HG03064 (cell line): ENCODE measurements around the gene INSYN1.

ENCODE experiments used
- ATAC-seq: cut with Tn5 transposase; IDR thresholded peaks from one replicate; pipeline ENCODE4 v1.9.1; 2021; ENCODE audit warnings: low read depth; ENCODE audit not compliant: unreplicated experiment

INSYN1 gene

GRCh38 chr15:73777741-73778140 lies 24.6 kb upstream of the INSYN1 start:
- no peak for ATAC-seq

- no peak for ATAC-seq
These were observed 20.3 kb upstream of the INSYN1 start for GRCh38 chr15:73773428-73773827.

DNA sequence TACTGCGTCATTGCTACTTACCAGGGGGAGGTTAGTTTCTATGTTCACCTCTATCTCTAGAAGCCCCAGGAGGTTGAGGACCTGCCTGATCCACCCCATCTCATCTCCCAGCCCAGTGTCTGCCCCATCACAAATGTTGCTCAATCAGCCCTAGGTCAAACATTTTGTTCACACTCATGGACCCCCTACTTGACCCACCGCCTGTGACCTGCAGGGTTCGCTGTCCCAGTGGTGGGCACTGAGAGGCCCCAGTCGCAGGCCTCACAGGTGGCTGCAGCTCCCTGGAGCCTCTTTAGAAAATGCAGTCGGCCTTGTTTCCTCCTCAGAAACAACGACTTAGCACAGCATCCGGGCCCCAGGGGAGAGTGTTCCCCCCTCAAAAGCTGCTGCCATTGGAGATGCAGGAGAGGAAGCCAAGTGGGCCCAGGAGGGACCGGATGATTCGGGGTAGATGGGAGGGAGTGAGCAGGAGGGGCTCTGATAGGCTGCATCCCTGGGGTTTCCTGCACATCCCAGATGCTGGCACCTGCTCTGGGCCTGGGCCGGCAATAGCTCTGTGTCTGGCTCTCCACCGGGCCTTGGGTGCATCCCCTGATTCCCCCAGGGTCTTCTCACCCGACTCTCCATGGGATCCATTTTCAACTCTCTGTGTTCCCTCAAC lies 18.4 kb upstream of the INSYN1 start:
- no peak for ATAC-seq

DNA sequence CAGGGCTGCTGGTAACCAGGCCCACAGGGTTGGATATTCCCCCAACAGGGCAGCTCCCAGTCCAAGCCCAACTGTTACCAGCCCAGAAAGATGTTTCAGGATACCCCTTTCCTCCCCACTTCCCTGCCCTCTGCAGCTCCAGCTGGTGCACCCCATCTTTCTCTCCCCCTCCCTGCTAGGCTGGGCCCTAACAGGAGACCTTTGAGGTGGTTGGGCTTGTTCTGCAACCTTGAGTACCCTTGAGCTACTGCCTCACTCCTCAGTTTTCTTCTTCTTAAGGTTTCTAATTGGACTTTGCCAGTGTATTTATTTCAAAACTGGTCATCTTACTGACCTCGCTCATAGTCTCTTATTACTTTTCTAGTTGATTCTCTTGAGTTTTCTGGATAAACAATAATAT lies 16.9 kb upstream of the INSYN1 start:
- ATAC-seq, result no peak

GRCh38 chr15:73767806-73768501 lies 14.8 kb upstream of the INSYN1 start:
- ATAC-seq, result no peak

DNA sequence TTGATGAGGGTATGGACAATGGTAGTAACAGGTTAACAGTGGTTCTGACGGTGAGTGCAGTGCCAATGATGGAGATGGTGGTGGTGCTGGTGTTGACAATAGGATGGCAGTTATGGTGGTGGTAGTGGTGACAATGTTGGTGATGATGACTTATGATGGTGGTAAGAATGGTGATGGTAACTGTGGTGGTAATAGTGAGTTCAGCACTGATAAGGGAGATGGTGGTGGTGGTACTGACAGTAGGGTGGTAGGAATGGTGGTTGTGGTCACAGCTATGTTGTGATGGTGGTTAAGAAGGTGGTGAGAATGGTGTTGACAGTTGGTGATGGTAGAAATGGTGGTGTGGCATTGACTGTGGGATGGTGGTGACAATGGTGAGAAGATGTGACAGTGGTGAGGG lies 13.4 kb upstream of the INSYN1 start:
- no peak for ATAC-seq

DNA sequence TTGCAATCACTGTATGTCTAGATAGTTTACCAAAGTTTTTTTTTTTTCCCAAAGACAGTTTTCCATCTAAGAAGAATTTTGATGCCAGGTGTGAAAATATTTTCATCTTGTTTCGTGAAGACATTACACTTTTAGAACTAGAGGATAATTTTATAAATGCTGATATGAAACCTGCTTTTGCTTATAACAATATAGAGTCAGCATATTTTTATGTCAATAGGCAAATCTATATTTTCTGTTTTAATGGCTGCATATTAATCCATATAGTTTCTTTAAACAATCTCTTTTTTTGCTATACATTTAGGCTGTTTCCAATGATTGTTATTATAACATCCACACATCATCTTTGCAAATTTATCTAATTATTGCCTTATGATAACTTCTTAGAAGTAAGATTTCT lies 12.6 kb upstream of the INSYN1 start:
- no peak for ATAC-seq

DNA sequence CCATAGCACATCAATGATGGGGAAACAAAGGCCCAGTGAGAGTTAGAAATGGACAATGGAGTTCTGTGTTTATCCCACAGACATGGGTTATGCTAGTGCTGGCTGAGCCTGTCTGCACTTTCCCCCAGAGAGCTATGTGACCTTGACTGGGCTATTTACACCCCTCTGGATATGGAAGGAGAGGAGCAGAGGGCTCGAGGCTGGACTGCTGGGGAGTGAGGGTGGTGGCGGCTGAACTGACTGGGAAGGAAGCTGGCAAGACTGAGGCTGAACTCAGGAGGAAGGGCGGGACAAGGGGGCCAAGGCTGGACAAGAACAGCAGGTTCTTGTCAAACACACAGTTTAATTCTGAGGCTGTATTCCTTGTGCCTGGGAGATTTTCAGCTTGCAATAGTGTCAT lies 10.8 kb upstream of the INSYN1 start:
- ATAC-seq, result no peak

GRCh38 chr15:73760330-73761329 lies 7.5 kb upstream of the INSYN1 start:
- ATAC-seq, result no peak

DNA sequence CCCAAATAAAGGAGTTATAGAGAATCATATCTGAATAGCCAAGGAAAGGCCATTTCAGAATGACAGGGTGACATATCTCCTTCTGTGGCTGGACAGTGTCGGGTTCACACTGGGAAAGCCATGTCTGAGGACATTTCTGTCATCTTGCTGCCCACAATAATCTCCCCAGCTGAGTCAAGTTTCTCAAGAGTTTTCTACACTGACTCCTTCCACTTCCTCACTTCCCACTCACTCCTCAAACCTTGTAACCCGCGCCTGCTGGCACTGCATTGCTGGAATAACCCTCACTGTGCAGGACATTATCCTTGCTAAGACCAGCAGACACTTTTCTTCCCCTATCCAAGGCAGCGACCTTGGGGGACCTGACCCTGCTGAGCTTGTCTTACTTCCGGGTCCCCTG lies 5.3 kb upstream of the INSYN1 start:
- no peak for ATAC-seq

DNA sequence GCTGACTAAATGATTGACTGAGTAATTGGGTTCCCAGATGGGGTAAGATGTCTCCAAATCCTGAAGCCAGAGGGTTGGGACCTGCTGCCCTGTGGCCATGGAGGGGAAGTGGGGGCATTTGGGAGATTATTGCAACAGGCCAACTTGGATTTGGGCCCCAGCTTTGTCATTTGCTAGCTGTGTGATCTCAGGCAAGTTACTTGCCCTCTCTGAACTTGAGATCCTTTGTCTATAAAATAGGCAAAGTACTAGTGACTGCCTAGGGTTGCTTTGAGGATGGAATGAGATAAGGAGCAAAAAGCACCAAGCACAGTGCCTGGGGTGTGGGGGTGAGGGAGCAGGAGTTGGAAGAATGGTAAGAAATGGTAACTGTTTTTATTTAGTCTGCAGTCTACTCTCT lies 4.4 kb upstream of the INSYN1 start:
- no peak for ATAC-seq

DNA sequence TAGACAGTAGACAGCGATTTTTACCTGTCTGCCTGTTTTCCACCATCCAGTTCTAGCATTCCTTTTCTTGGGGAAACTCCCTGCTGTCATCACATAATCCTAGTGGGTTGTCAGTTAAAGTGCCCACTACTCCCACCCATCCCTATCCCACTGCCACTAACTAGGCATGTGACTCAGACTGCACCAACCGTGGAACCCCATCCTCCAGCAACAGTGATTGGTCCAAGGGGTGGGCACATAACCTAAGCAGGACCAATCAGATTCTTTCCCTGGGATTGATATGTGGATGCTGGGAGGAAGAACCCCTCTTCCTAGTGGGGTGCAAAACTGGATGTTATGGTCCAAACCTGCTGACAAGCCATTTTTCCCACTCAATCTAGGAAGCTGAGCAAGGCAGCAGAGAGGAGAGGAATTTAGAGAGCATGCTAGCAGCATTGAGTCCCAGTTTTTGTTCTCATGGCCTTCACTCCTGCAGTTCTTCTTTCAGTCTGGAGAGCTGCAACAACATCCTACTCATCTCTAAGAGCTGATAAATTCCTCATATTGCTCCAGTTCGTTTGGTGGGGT lies 3.9 kb upstream of the INSYN1 start:
- no peak for ATAC-seq

GRCh38 chr15:73756390-73756789 lies 3.2 kb upstream of the INSYN1 start:
- no peak for ATAC-seq

DNA sequence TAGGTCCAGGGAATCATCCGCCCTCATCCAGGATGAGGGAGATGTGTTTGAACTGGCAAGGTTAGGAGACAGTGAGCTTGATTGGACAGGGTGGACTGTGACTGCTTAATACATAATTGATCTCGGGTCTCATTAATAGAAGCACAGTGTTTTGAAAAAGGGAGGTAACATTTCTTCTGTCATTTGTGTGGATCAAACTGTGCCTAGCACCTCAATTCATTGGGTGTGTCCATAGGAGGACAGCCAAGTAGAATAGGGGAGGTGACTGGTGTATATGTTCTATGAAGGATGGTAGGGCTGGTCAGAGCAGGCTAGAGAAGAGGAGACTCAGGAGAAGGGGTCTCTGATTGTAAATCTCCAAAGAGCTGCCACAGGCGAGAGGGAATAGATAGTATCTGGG lies 2.8 kb upstream of the INSYN1 start:
- no peak for ATAC-seq

GRCh38 chr15:73755481-73755880 lies 2.3 kb upstream of the INSYN1 start:
- no peak for ATAC-seq

DNA sequence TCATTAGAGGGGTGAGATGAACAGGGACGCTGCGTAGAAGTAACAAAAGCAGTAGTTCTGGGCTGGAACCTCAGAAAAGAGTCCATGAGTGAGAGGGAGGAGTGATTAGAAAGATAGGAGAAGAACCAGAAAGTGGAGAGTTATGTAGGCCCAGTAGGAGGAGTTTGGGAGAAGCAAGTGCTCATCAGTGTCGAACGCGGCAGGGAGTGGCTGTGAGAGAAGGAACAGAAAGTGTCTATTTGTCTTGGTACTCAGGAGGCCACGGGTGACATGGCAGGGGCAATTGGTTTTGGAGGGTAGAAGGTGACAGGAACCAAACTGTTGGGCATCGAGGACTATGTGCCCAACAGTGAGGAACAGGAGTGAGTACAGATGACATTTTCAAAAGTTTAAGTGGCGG lies 1.3 kb upstream of the INSYN1 start:
- no peak for ATAC-seq

- no peak for ATAC-seq
These were observed 351 bp downstream of the INSYN1 start for GRCh38 chr15:73752806-73753193.

- ATAC-seq, result no peak
These were observed 999 bp downstream of the INSYN1 start for GRCh38 chr15:73751899-73752805.

DNA sequence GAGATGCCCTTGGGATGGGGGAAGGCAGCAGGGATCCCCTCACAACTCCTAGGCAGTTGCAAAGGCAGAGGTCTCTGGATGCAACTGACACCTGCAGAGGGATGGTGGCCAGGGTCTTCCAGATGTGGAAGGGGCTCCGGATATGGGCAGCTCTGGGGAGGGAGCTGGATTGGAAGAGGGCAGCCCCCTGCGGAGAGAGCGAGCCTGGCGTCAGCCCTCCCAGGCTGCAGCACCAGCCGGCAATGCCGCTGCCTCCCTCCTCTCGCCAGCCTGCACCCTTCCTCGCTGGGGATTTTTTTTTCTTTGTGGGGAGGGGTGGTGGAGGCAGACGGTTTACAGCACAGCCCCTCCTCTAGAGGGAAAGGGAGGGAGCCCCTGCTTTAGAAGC lies 1.6 kb downstream of the INSYN1 start:
- no peak for ATAC-seq

GRCh38 chr15:73750951-73751350 lies 2.2 kb downstream of the INSYN1 start:
- no peak for ATAC-seq
